Measurements from ENCODE around the gene SALL4.
"Not testable (repeated sequence)": the region's sequence is repeated elsewhere in the genome, so short reads cannot be mapped to it uniquely, and the experiment has no call there.

Gene SALL4

GRCh38 chr20:51802170-51802751, at the start of gene SALL4:
SALL4 (minus strand) TSS chr20:51802521; CDS start chr20:51802408, 113 bp downstream.
- no peak for FAIRE-seq

GRCh38 chr20:51848346-51848745, 46.0 kb upstream of the SALL4 start:
- no peak for FAIRE-seq

- FAIRE-seq, result no peak
Measured at GRCh38 chr20:51840865-51841264, 38.5 kb upstream of the SALL4 start.

GRCh38 chr20:51837876-51838420, 35.6 kb upstream of the SALL4 start:
- FAIRE-seq, result no peak

DNA sequence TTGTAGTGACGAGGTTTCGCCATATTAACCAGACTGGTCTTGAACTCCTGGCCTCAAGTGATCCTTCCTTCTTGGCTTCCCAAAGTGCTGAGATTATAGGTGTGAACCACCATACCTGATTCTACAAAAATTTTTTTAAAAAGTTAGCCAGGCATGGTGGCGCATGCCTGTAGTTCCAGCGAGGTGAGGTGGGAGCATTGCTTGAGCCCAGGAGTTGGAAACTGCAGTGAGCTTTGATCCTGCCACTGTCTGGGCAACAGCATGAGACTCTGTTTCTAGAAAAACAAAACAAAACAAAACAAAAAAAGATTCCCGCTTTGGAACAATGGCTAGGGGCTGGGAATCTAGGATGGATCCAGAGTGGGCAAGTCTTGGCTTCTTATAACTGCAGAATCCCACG, 35.1 kb upstream of the SALL4 start:
- FAIRE-seq, result no peak

GRCh38 chr20:51833326-51833725, 31.0 kb upstream of the SALL4 start:
- no peak for FAIRE-seq

DNA sequence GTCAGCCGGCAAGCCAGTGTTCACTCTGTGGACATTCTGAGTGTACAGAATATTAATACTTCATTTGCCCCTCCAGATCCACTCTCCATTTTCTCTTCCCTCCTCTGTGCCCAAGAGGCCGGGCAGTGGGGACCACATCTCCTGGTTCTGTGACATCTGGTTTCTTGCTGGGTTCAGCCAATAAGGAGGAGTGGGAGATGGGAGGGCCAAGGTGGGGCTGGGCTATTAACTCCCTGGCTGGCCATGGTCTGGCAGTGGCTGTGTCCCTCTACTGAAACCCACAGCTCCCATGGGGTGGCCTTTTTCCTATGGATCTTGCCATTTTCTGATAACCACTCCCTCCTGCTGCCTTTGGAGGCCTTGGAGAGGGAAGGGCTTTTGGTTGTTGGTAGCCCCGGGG, 30.0 kb upstream of the SALL4 start:
- no peak for FAIRE-seq

DNA sequence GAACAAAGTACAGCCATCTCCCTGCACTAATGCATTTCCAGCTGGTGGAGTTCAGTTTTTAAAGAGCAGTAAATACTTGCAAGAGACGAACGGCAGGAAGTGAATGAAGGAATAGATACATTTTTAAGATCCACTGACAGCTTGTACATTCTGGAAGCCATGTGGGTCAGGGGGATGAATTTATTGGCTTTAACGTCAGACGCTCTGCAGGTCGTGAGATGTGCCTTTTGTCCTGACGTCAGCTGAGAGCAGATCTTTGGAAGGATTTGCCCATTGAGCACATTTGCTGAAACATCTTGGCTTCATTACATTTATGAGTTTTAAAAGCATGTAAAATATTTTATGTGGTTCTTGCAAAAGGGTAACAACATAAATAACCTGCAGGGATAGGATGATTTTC, 29.5 kb upstream of the SALL4 start:
- FAIRE-seq, result no peak

DNA sequence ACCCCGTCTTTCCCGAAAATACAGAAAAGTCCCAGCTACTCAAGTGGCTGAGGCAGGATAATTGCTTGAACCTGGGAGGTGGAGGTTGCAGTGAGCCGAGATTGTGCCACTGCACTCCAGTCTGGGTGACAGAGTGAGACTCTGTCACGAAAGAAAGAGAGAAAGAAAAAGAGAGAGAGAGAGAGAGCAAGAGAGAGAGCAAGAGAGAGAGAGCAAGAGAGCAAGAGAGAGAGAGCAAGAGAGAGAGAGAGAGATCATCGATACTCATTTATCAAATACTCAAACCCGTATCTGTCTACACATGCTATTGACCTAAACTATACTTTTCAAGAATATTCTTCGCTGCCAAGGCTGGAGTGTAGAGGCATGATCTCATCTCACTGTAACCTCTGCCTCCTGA, 28.2 kb upstream of the SALL4 start:
- FAIRE-seq, result no peak

DNA sequence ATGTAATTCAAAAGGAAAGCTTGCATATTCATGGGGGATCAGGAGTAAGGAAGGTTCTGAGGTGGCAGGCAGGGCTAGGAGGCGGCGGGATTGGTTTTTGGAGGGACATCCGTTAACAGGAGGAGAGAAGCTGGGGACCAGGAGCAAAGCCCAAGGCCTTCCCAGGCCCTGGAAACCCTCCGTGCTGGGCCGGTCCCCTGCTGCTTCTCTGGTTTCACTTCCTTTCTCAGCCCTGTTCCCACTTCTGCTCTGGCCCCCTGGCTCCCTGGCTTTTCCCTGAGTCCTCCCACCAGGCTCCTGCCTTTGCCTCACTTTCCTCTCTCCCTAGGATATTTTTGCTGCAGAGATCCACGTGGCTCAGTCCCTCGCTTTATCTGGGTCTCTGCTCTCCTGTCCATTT, 26.4 kb upstream of the SALL4 start:
- no peak for FAIRE-seq

- no peak for FAIRE-seq
Measured at GRCh38 chr20:51826372-51826771, 24.1 kb upstream of the SALL4 start.

DNA sequence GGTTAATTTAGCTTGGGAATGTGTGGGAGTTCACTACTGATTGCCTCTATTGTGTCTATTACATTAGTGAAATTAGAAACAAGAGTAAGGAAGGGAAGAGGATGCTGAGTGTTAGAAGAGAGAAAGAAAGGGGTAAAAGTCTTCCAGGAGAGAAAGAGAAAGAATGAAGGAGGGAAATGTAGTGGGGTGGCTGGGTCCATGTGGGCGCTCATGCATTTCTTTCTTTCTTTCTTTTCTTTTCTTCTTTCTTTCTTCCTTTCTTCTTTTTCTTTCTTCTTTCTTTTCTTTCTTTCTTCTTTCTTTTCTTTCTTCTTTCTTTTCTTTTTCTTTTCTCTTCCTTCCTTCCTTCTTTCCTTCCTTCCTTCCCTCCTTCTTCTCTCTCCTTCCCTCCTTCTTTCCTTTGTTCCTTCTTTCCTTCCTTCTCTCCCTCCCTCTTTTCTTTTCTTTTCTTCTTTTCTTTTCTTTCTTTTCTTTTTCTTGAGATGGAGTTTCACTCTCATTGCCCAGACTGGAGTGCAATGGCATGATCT, 16.2 kb upstream of the SALL4 start:
- FAIRE-seq, result no peak

DNA sequence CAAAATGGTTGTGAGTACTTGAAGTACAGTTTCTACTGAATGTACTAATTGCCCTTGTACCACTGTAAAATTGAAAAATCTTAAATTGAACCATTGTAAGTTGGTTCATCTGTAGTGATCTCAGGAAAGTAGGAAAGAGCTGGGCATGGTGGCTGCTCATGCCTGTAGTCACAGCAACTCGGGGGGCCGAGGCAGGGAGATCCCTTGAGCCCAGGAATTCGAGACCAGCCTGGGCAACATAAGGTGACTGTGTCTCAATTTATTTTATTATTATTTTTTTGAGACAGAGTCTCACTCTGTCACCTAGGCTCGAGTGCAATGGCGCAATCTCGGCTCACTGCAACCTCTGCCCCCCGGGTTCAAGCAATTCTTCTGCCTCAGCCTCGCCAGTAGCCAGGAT, 14.5 kb upstream of the SALL4 start:
- FAIRE-seq, result not testable (repeated sequence)

- no peak for FAIRE-seq
Measured at GRCh38 chr20:51815383-51816076, 13.2 kb upstream of the SALL4 start.

DNA sequence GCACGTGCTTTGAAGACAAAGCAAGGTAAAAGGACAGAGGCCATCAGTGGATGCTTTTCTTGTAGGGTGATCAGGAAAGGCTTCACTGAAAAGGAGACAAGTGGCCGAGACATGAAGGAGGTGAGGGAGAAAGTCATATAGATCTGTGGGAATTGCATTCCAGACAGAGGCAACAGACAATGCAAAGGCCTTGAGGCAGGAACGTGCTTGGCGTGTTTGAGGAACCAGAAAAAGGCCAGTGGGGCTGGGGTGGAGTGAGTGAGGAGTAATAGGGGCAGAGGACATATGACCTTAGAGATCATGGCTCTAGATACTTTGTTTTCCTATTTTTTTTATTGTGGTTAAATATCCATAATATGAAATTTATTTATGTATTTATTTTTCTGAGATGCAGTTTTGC, 10.5 kb upstream of the SALL4 start:
- FAIRE-seq, result no peak

DNA sequence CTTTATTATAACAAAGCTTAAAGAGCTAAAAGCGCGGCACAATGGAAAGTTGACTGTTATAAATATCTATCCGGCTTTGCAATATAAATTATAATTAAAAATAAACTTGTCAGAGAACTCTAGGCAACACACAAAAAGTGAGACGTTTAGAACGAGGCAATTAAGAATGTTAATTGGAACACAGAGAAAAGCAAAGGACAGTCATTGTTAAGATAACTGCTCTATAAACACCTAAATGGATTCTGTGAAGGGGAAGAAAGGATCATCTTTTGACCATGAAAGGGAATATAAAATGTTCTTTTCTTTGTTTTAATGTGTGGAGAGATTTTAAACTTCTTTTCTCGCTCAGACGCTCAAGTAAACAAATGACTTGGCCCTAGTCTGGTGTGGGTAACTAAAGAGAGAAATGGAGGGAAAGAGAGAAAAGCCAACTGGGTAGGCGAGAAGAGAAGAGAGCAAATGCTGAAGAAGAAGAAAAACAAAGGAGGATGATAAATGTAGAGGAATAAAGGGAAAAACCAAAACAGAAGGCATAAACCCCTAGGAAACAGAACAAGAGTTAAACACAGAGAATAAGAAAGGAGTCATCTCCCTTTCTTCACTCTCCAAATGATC, 9.3 kb upstream of the SALL4 start:
- no peak for FAIRE-seq

- FAIRE-seq, result no peak
Measured at GRCh38 chr20:51811042-51811355, 8.7 kb upstream of the SALL4 start.

DNA sequence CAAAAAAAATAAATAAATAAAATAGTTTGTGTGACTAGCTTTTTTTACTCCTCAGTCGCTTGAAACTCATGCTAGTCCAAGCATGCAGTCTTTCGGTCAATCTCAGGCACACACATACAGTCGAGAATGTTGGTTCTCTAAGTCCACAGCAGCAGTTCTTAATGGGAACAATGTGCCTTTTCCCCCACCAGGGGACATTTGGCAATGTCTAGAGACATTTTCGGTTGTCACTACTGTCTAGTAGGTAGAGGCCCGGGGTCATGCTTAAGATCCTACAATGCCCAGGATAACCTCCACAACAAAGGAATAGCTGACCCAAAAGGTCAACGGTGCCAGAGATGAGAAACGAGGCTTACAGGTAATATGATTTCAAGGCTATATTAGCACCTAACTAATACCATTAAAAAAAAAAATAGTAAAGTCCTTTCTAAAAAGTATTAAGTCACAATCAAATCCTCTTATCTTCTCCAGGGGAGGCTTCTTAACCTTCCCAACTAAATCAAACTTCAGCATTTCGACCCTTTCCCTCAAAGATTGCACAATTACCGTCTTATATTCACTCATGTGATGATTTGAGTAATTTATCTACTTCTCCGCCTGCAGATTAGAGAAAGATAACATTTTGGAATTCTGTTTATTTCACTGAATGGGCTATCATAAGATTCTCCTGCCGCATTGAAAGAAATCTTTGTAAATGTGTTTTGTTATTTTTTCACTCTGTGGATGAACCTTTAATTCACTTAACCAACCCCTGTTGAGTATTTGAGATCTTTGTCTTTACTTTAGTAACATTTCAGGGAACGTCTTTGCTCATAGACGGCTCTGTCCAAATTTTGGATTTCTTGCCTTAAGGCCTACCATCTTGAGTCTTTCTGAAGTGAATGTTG, 8.1 kb upstream of the SALL4 start:
- no peak for FAIRE-seq

GRCh38 chr20:51807720-51808250, 5.5 kb upstream of the SALL4 start:
- FAIRE-seq, result no peak

DNA sequence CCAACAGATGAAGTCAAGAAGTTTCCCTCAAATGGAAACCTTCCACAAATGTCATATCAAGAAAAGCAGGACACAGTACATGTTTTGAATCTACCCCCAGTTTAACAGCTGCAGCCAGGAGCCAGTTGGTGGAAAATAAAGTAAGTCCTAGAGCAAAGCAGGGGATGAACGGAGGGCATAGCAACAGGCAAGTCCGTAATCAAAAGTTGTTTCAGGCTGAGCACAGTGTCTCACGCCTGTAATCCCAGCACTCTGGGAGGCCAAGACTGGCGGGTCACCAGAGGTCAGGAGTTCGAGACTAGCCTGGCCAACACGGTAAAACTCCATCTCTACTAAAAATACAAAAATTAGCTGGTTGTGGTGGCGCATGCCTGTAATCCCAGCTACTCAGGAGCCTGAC, 2.4 kb upstream of the SALL4 start:
- FAIRE-seq, result no peak

- FAIRE-seq, result no peak
Measured at GRCh38 chr20:51803148-51803854, 980 bp upstream of the SALL4 start.

DNA sequence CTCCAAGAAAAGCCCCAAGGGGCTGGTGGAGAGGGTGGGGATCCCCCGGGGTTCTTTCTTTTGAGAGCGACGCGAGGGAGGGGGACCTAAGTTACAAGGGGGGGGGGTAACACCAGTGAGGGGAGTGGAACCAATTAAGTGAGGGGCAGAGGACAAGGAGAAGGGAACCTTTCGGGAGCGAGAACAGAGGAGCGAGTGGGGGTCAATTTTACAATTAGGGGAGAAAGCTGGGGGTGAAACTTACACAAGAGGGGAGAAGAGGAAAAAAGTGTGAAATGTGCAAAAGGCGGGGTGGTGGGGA, 548 bp downstream of the SALL4 start:
- no peak for FAIRE-seq

Data from colon (tissue), 2 donors.